ENCODE data around the gene PDGFD.

The PDGFD gene

GRCh38 chr11:104124979-104125378 lies 39.0 kb downstream of the PDGFD start:
- TF ChIP-seq CTCF (IDR thresholded peaks at IDR 0.05), result no peak

GRCh38 chr11:104122836-104123235 lies 41.1 kb downstream of the PDGFD start:
- no peak for TF ChIP-seq CTCF (IDR thresholded peaks at IDR 0.05)

DNA sequence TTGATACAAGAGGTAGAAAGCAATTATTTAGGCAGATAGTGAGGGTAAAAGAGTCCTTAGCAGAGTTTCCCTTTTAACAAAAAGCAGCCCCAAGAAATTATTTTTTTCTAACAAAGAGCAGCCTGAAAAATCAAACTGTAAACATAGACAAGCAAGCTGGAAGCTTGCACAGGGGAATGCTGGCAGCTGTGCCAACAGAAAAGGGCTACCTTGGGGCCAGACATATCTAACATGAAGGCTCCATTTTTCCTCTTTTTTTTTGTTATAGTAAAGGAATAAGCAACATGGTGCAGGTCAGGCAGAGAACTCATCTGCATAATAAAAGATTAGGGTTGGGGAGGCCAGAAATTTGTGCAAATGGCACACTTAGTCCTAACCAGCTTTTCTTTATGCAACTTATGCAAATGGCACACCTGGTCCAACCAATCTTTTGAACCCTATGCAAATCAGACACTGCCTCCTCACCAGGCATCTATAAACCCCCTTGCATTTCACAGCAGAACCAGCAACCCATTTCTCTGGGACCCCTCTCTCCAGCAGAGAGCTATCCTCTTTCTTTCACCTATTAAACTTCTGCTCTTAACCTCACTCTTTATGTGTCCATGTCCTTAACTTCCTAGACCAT lies 41.8 kb downstream of the PDGFD start:
- TF ChIP-seq CTCF (IDR thresholded peaks at IDR 0.05), result no peak

- no peak for TF ChIP-seq CTCF (IDR thresholded peaks at IDR 0.05)
Observed at GRCh38 chr11:104120493-104121137, 43.3 kb downstream of the PDGFD start.

DNA sequence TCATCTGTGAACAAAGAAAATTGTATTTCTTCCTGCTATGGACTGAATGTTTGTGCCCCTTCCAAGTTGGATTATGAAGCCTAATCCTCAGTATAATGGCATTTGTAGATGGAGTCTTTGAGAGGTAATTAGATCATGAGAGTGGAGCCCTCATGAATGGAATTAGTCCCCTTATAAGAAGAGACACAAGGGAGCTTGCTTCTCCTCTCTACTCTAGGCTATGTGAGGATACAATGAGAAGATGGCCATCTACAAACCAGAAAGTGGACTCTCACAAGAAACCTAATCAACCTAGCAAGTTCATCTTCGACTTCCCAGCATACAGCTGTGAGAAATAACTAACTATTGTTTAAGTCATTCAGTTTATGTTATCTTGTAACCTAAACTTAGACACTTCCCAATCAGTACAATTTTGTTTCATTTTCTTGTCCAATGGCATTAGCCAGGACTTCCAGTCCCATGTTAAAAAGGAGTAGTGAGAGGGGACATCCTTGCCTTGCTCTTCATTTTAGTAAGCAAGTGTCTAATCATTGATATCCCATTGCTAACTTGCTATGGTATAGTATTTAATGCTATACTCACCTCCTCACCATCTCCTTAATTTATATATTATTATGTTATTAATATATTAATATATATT lies 45.7 kb downstream of the PDGFD start:
- TF ChIP-seq CTCF (IDR thresholded peaks at IDR 0.05), result no peak

DNA sequence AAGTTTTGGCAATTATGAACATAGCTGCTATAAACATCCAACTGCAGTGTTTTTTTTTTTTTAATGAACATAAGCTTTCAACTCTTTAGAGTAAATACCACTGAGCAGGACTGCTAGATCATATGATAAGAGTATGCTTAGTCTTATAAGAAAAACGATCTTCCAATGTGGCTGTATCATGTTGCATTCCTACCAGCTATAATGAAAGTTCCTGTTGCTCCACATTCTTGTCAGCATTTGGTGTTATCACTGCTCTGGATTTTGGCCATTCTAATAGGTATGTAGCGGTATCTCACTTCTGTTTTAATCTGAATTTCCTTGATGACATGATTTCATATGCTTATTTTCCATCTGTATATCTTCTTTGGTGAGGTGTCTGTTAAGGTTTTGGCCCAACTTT lies 50.4 kb downstream of the PDGFD start:
- no peak for TF ChIP-seq CTCF (IDR thresholded peaks at IDR 0.05)

DNA sequence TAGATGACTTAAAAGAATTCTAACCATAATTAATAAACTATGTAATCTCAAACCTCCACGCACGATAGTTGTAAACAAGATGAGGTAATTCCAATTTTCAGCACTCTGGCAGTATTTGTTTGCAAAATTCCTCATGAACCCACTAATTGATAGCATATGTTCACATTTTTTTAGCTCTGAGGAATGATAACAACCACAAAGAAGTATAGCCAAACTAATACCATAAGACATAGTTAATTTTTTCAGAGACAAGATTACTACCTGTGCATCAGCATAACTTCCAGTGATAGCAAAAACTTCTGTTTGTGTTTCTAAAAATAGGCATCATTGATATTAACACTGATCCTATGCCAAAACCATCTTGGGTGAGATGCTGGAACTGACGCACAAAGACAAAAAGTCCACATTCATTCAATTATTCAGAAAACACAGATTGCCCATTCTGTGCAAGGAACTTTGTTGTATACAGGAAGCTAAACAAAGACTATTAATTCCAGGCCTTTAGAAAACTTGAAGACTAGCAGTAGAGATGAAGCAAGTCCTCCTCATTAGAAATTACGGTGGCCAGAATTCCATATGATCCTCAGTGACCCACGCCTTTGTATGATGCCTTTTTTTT lies 57.7 kb downstream of the PDGFD start:
- TF ChIP-seq CTCF (IDR thresholded peaks at IDR 0.05), result no peak
